H9 (cell line): ENCODE data around the gene CDH26. TPM values are rescaled to one million over a fixed set of nuclear protein-coding genes. Genes with fewer than 3 reads are reported as not detected.
"Not testable (repeated sequence)": the region's sequence is repeated elsewhere in the genome, so short reads cannot be mapped to it uniquely, and the experiment has no call there.

Experiments
- DNase-seq: peaks from one replicate; pipeline ENCODE4 v3.0.0-alpha.2; 2017
- H2AFZ ChIP-seq: one replicate; pipeline ENCODE4 v1.6.1; 2013; ENCODE audit warnings: mild to moderate bottlenecking, low read length, control low read depth, moderate library complexity
- H2AK5ac ChIP-seq: 2 replicates; pipeline ENCODE4 v1.6.1; 2013; ENCODE audit warnings: low read length, control low read depth, mixed read lengths; ENCODE audit not compliant: insufficient read length
- H2BK120ac ChIP-seq: one replicate; pipeline ENCODE4 v1.6.1; 2013; ENCODE audit warnings: low read depth, mild to moderate bottlenecking, low read length, control low read depth, inconsistent platforms; ENCODE audit not compliant: poor library complexity, severe bottlenecking
- H2BK12ac ChIP-seq: 2 replicates; pipeline ENCODE4 v1.6.1; 2013; ENCODE audit warnings: low read length, control low read depth, mixed read lengths, low read depth; ENCODE audit not compliant: insufficient read length
- H2BK15ac ChIP-seq: 2 replicates; pipeline ENCODE4 v1.6.1; 2013; ENCODE audit warnings: low read depth, low read length, control low read depth
- H2BK20ac ChIP-seq: one replicate; pipeline ENCODE4 v1.6.1; 2013; ENCODE audit warnings: low read depth, mild to moderate bottlenecking, low read length, control low read depth, inconsistent platforms; ENCODE audit not compliant: poor library complexity, severe bottlenecking
- H2BK5ac ChIP-seq: 2 replicates; pipeline ENCODE4 v1.6.1; 2013; ENCODE audit warnings: low read length, control low read depth, mixed read lengths; ENCODE audit not compliant: insufficient read length
- H3K14ac ChIP-seq: 2 replicates; pipeline ENCODE4 v1.6.1; 2013; ENCODE audit warnings: low read length, control low read depth; ENCODE audit not compliant: insufficient read depth
- H3K18ac ChIP-seq: 2 replicates; pipeline ENCODE4 v1.6.1; 2013; ENCODE audit warnings: low read depth, mild to moderate bottlenecking, mixed read lengths, low read length, control low read depth; ENCODE audit not compliant: insufficient read length
- H3K23ac ChIP-seq: 2 replicates; pipeline ENCODE4 v1.6.1; 2013; ENCODE audit warnings: low read length, control low read depth, mixed read lengths, low read depth; ENCODE audit not compliant: insufficient read length
- H3K23me2 ChIP-seq: 2 replicates; pipeline ENCODE4 v1.6.1; 2013; ENCODE audit warnings: low read depth, mild to moderate bottlenecking, mixed read lengths, low read length, control low read depth; ENCODE audit not compliant: insufficient read length, poor library complexity, severe bottlenecking
- H3K27ac ChIP-seq: 2 replicates; pipeline ENCODE4 v1.5.1; 2013; ENCODE audit warnings: low read length, control low read depth, mixed read lengths, low read depth; ENCODE audit not compliant: insufficient read length
- H3K27me3 ChIP-seq: 2 replicates; pipeline ENCODE4 v1.6.1; 2013; ENCODE audit warnings: low read length, control low read depth, inconsistent platforms; ENCODE audit not compliant: insufficient read depth
- H3K4ac ChIP-seq: 2 replicates; pipeline ENCODE4 v1.6.1; 2013; ENCODE audit warnings: low read depth, mild to moderate bottlenecking, control low read depth, inconsistent platforms, low read length, moderate library complexity
- H3K4me1 ChIP-seq: 2 replicates; pipeline ENCODE4 v1.6.1; 2013; ENCODE audit warnings: low read length, control low read depth, inconsistent platforms; ENCODE audit not compliant: insufficient read depth
- H3K4me2 ChIP-seq: 2 replicates; pipeline ENCODE4 v1.6.1; 2013; ENCODE audit warnings: low read length, control low read depth, mixed read lengths; ENCODE audit not compliant: insufficient read length, insufficient read depth
- H3K56ac ChIP-seq: 2 replicates; pipeline ENCODE4 v1.6.1; 2013; ENCODE audit warnings: low read depth, mild to moderate bottlenecking, mixed read lengths, low read length, control low read depth; ENCODE audit not compliant: insufficient read length
- H3K79me1 ChIP-seq: 2 replicates; pipeline ENCODE4 v1.6.1; 2013; ENCODE audit warnings: low read depth, mild to moderate bottlenecking, moderate library complexity, low read length, control low read depth, inconsistent platforms; ENCODE audit not compliant: insufficient read depth, poor library complexity, severe bottlenecking
- H3K79me2 ChIP-seq: 2 replicates; pipeline ENCODE4 v1.6.1; 2013; ENCODE audit warnings: low read length, control low read depth, inconsistent platforms; ENCODE audit not compliant: insufficient read depth
- H3K9ac ChIP-seq: 2 replicates; pipeline ENCODE4 v1.6.1; 2013; ENCODE audit warnings: low read length, control low read depth, mixed read lengths; ENCODE audit not compliant: insufficient read length; ENCODE audit errors: extremely low read depth
- H3K9me3 ChIP-seq: one replicate; pipeline ENCODE4 v1.6.1; 2013; ENCODE audit warnings: low read depth, low read length, inconsistent platforms; ENCODE audit not compliant: control insufficient read depth
- H3T11ph ChIP-seq: one replicate; pipeline ENCODE4 v1.6.1; 2013; ENCODE audit warnings: mild to moderate bottlenecking, low read length, control low read depth, inconsistent platforms
- H4K20me1 ChIP-seq: one replicate; pipeline ENCODE4 v1.6.1; 2013; ENCODE audit not compliant: control insufficient read depth, insufficient read length, insufficient read depth
- H4K5ac ChIP-seq: 2 replicates; pipeline ENCODE4 v1.6.1; 2013; ENCODE audit warnings: low read depth, mild to moderate bottlenecking, mixed read lengths, low read length, control low read depth; ENCODE audit not compliant: insufficient read length
- H4K8ac ChIP-seq: replicated peaks from 2 replicates; pipeline ENCODE4 v1.6.1; 2013; ENCODE audit warnings: low read length, control low read depth, mixed read lengths, low read depth; ENCODE audit not compliant: insufficient read length
- H4K91ac ChIP-seq: 2 replicates; pipeline ENCODE4 v1.6.1; 2013; ENCODE audit warnings: low read depth, mild to moderate bottlenecking, moderate library complexity, mixed read lengths, low read length, control low read depth; ENCODE audit not compliant: insufficient read length
- H3K27ac Mint-ChIP-seq, 3 experiments: 2 replicates in 2 of 3; 3 replicates in 1 of 3; pipeline ENCODE4 v1.8.0; 2020 to 2021; ENCODE audit warnings: mixed read lengths in 3 of 3, mild to moderate bottlenecking in 1 of 3, moderate library complexity in 1 of 3
- H3K27me3 Mint-ChIP-seq: 2 replicates; pipeline ENCODE4 v1.8.0; 2021; ENCODE audit warnings: low read depth, mild to moderate bottlenecking, moderate library complexity, mixed read lengths
- H3K36me3 Mint-ChIP-seq, 3 experiments: 2 replicates in 2 of 3; 3 replicates in 1 of 3; pipeline ENCODE4 v1.8.0; 2020 to 2021; ENCODE audit warnings: low read depth in 3 of 3, mixed read lengths in 3 of 3; ENCODE audit not compliant: insufficient read depth in 1 of 3
- H3K4me1 Mint-ChIP-seq, 2 experiments: 2 replicates each; pipeline ENCODE4 v1.8.0; 2020; ENCODE audit warnings: mixed read lengths in 2 of 2
- H3K4me3 Mint-ChIP-seq, 2 experiments: 2 replicates in 1 of 2; 3 replicates in 1 of 2; pipeline ENCODE4 v1.8.0; 2020 to 2021; ENCODE audit warnings: mild to moderate bottlenecking in 2 of 2, mixed read lengths in 2 of 2, moderate library complexity in 1 of 2
- H3K9me3 Mint-ChIP-seq, 2 experiments: 2 replicates in 1 of 2; 3 replicates in 1 of 2; pipeline ENCODE4 v1.8.0; 2020; ENCODE audit warnings: mild to moderate bottlenecking in 2 of 2, mixed read lengths in 2 of 2, moderate library complexity in 1 of 2
- WGBS: extraction: QIAGEN DNeasy Blood & Tissue Kit; methylation state at CpG from one replicate; pipeline ENCODE4 v1.1.7; 2013; ENCODE audit warnings: missing lambda C conversion rate, low lambda C conversion rate, mixed read lengths; ENCODE audit not compliant: insufficient read length; ENCODE audit errors: extremely low coverage; 5-methylcytosine and 5-hydroxymethylcytosine counted together
- total RNA-seq: library from RNA; stranded (reverse); gene quantifications from 2 replicates; pipeline ENCODE4 v1.2.1, GENCODE V29; 2021
- TF ChIP-seq, protein P1 (sequence below): fragments of 200-600 bp; sonication (generic); conservative IDR thresholded peaks from 3 replicates; pipeline ENCODE4 v1.8.0; 2021; ENCODE audit warnings: antibody characterized with exemption, mild to moderate bottlenecking

The CDH26 gene
- total RNA-seq, 1 experiment from 2014 or later: 0.79 TPM

DNA sequence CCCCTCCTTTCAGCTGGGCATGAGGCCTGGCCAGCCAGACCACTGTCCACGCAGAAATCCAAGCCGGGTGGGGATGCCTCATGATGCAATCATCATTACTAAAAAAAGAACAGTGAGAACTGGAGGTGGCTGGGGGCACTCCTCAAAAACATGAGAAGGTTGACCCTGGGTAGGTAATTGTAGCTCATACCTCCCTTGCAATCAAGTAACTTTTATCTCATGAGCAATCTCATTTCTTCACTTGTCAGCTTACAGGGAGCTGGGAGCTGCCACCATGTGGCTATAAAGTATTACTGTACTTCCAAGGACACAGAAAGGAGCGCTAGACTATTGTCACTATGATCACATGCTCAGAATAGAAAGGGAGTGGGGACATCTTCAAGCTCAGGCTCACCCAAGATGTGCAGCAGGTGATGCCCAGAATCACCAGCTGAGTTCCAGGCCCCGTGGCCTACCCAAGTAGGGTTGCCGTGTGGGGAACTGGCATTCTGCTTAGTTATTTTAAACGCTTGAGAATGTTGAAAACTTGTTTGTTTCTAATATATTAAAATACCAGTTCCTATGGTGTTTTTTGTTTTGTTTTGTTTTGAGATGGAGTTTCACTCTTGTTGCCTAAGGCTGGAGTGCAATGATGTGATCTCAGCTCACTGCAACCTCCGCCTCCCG, 3.0 kb upstream of the CDH26 start:
- no peaks in the 10 kb centered on the region for H3K27me3 ChIP-seq
- H3K4ac ChIP-seq: no peak overlapping the region
- H3K4me2 ChIP-seq: no peak overlapping the region
- no peak overlapping the region for H3T11ph ChIP-seq
- H3K27me3 Mint-ChIP-seq: peaks cover 2% of the 10 kb centered on the region; the same call in 1 of the 2 replicates
- H2AK5ac ChIP-seq: no peak overlapping the region
- H3K56ac ChIP-seq: no peak overlapping the region
- H3K27ac ChIP-seq: no peak overlapping the region
- H3K9me3 ChIP-seq: no peaks in the 10 kb centered on the region
- no peaks in the 10 kb centered on the region for H3K79me2 ChIP-seq
- no peak overlapping the region for H3K4me3 Mint-ChIP-seq
- H2BK12ac ChIP-seq: no peak overlapping the region
- no peak overlapping the region for H2BK20ac ChIP-seq
- no peak overlapping the region for H3K9ac ChIP-seq
- no peaks in the 10 kb centered on the region for H3K36me3 Mint-ChIP-seq
- no CpG with 5 or more reads among the region's 8 CpGs for WGBS
- TF ChIP-seq, protein P1, sequence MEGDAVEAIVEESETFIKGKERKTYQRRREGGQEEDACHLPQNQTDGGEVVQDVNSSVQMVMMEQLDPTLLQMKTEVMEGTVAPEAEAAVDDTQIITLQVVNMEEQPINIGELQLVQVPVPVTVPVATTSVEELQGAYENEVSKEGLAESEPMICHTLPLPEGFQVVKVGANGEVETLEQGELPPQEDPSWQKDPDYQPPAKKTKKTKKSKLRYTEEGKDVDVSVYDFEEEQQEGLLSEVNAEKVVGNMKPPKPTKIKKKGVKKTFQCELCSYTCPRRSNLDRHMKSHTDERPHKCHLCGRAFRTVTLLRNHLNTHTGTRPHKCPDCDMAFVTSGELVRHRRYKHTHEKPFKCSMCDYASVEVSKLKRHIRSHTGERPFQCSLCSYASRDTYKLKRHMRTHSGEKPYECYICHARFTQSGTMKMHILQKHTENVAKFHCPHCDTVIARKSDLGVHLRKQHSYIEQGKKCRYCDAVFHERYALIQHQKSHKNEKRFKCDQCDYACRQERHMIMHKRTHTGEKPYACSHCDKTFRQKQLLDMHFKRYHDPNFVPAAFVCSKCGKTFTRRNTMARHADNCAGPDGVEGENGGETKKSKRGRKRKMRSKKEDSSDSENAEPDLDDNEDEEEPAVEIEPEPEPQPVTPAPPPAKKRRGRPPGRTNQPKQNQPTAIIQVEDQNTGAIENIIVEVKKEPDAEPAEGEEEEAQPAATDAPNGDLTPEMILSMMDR: peak; percentile 49; the same call in 2 of the 3 replicates
- no peaks in the 10 kb centered on the region for H4K20me1 ChIP-seq
- no peak overlapping the region for H3K14ac ChIP-seq
- H3K4me1 Mint-ChIP-seq: peaks cover 0 to 8% of the 10 kb centered on the region in 2 experiments; a peak in 3 of 4 replicates
- H2BK5ac ChIP-seq: no peak overlapping the region
- H3K4me1 ChIP-seq: no peaks in the 10 kb centered on the region
- no peak overlapping the region for H2AFZ ChIP-seq
- no peak overlapping the region for H3K23ac ChIP-seq
- H3K9me3 Mint-ChIP-seq: no peaks in the 10 kb centered on the region
- H2BK120ac ChIP-seq: no peak overlapping the region
- H3K18ac ChIP-seq: no peak overlapping the region
- H2BK15ac ChIP-seq: no peak overlapping the region
- no peak for DNase-seq
- no peak overlapping the region for H4K5ac ChIP-seq
- peaks cover 3% of the 10 kb centered on the region for H3K23me2 ChIP-seq
- no peak overlapping the region for H3K27ac Mint-ChIP-seq
- no peak overlapping the region for H4K91ac ChIP-seq
- no peak overlapping the region for H4K8ac ChIP-seq
- H3K79me1 ChIP-seq: no peaks in the 10 kb centered on the region

DNA sequence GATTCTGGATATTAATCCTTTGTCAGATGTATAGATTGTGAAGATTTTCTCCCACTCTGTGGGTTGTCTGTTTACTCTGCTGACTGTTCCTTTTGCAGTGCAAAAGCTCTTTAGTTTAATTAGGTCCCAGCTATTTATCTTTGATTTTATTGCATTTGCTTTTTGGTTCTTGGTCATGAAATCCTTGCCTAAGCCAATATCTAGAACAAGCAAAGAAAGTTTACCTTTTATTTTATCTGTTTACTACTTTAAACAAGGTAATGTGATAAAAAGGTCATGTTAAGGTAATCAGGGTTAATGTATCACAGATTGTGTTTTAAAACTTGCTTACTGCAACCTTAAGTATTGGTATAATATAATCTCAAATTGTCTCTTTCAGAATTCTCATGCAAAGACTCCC, 655 bp upstream of the CDH26 start:
- not testable (repeated sequence) for H3K4ac ChIP-seq, H3K27me3 Mint-ChIP-seq, H2AFZ ChIP-seq, H3K4me1 ChIP-seq, H3K27ac Mint-ChIP-seq, H4K20me1 ChIP-seq, DNase-seq, H3K79me1 ChIP-seq, H3K23ac ChIP-seq, H2BK15ac ChIP-seq, H3K18ac ChIP-seq, H2BK5ac ChIP-seq, H3K9me3 ChIP-seq, H3T11ph ChIP-seq, H2BK120ac ChIP-seq, H3K36me3 Mint-ChIP-seq, H3K4me1 Mint-ChIP-seq, H2BK12ac ChIP-seq, H2BK20ac ChIP-seq, H3K23me2 ChIP-seq, H4K8ac ChIP-seq, H3K9ac ChIP-seq, H3K79me2 ChIP-seq, H2AK5ac ChIP-seq, H3K27me3 ChIP-seq, H3K9me3 Mint-ChIP-seq, H3K4me2 ChIP-seq, H3K56ac ChIP-seq, H3K4me3 Mint-ChIP-seq, H4K5ac ChIP-seq, H3K14ac ChIP-seq, H4K91ac ChIP-seq, H3K27ac ChIP-seq
